Limb (tissue), 2 donors: Measurements from ENCODE around the gene FREM2.

ENCODE experiments used
- DNase-seq, 2 donors: peaks; one replicate each; pipeline ENCODE4 v3.0.0-alpha.2; 2016; ENCODE audit errors: extremely low spot score in 2 of 2

FREM2 gene

DNA sequence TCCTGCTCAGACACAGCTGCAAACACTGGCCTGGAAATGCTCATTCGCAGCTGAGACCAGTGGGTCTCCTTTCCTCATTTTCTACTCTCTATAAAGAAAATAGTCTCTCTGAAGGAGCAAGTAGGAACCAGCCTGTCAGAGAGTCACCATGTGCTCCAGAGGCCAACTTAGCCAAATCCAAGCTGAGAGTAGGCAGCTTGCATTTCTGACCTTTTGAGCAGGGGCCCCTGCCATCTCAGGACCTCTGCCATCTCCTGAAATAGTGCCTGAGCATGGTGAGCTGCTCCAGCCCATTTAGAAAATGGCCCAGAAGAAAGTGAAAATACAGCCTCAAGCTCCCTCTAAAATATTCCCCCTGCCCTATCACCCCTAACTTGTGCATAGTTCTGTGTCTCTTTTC is 208.2 kb downstream of the FREM2 start:
- no peak for DNase-seq

DNA sequence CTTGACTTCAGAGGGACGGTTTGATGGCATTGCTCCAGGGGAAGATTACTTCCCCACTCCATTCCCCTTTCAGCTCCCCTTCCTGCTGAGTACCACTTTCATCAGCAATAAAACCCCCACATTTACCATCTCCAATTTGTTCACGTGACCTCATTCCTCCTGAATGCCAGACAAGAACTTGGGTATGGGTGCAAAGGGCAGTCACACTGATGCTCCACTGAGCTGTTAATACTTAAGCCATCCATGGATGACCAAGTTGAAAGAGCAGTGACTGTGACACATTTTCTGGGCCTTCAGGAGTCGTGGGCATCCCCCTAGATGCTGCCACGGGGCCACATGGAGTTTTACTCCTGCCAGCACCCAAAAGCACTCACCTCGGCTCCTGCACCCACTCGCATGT is 210.6 kb downstream of the FREM2 start:
- DNase-seq: no peak

DNA sequence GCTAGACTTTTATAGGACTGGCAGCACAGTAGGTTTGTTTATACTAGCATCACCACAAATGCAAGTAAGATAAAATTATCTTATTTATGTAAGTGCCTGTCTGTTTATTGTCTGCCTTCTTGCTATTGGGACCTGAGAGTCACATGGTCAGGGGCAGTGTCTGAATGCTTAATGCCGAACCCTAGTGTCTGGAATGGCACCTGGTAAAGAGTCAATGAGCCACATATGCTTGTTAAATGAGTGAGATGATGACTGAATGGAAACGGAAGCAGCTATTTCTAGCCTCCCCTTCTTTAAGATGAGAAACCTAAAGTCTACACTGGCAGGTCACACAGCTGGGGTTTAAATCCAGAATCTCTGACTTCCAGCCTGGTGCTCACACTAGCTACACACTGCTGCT is 211.6 kb downstream of the FREM2 start:
- DNase-seq: no peak

DNA sequence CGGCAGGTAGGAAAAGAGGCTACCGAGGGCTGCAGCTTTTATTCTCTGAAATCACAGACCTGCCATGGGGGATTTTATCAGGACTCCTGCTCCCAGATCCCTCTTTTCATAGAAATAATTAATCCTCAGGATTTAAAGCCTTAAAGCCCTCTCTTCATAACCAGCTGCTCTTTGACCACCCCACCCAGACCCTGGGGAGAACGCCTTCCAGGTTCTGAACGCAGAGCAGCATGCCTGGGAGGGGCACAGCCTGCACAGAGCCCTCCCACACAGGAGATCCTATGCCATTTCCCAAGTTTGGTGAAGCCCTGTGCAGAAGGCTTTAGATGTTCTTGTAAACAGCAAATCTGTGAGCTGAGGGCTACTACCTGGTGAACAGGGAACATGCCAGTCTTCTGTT is 212.7 kb downstream of the FREM2 start:
- DNase-seq: no peak

DNA sequence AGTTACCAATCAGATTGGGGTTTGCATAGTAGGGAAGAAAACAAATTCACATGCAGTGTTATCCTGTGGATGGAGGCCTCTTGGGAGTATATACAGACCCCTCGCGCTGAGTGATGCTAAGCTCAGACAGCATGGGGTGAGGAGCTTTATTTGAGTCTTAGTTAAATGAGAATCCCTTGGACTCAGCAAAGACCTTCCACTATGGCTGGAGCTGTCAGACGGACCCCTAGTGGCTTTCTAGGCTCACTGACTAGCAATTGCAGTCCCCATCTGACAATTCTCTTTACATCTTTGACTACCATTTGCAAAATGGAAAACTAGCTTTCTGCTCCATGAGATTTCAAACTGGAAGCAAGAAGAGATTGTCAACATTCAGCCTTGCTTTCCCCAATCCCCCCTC is 213.3 kb downstream of the FREM2 start:
- DNase-seq: no peak

DNA sequence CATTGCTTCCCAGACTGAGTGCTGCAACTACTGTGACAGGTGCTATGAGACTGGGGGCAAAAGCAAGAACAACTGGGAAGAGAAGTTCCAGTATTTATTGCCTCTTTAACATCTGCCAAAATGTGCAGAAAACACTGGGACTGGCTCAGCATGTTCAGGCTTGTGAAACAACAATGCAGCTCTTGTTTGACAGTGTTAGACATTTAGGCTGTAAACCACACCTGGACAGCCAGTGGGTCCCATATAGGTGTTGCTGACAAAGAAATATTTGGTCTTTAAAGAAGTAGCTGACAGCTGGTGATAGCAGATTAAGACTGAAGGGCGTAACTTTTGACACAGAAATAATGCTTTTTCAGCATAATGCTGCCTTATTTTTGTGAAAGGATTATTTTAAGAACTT is 215.7 kb downstream of the FREM2 start:
- no peak for DNase-seq

DNA sequence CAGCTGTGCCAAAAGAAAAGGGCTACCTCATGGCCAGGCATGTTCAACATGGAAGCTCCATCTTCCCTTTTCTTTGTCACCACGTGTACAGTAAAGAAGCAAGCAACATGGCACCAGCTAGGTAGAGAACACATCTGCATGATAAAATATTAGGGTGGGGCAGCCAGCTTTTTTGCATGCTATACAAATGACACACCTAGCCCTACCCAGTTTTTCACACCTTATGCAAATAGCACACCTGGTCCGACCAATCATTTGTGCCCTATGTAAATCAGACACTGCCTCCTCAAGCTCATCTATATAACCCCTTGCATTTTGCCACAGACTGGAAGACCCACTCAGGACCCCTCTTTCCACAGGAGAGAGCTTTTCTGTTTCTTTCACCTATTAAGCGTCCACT is 218.2 kb downstream of the FREM2 start:
- DNase-seq: no peak

DNA sequence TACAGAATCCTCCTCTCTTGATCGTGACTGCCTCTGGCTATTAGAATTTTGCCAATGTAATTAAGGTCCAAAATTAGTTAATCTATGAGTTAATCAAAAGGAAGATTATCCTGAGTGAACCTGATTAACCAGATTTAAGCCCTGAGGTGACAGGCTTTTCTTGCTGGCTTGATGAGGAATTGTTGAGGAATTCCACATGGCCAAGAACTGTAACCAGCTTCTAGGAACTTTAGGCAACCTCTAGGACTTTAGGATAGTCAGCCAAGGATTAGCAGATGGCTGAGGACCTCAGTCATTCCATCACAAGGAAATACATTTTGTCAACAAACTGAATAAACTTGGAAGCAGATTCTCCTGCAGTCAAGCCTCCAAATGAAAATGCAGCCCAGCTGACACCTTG is 219.0 kb downstream of the FREM2 start:
- DNase-seq: no peak

DNA sequence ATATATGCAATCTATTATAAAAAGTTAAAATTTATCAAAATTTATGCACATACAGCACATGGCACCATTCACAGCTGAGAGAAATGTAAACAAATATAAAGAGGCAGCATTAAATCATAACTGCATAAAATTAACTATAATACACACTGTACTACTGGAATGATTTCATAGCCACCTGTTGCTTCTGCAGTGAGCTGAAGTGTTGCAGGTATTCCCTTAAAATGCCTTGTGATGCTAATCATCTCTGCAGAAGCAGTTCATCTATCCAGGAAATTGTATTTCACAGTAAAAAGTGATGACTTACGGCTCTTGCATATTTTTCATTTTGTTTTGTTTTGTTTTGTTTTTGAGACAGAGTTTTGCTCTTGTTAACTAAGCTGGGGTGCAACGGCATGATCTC is 221.7 kb downstream of the FREM2 start:
- no peak for DNase-seq

DNA sequence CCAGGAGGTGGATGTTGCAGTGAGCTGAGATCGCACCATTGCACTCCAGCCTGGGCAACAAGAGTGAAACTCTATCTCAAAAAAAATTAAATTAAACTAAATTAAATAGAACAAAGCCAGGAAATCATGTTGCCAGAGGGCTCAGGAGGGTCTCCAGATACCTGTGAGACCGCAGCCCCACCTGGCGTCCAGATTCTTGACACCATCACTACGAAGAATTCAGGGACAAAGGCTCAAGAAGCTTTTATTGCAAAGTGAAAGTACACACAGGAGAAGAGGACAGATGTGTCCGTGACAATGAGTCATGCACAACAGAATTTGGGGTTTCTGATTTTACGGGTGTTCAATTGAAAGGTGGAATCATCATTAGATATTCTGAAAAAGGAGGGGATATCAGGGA is 227.2 kb downstream of the FREM2 start:
- no peak for DNase-seq

DNA sequence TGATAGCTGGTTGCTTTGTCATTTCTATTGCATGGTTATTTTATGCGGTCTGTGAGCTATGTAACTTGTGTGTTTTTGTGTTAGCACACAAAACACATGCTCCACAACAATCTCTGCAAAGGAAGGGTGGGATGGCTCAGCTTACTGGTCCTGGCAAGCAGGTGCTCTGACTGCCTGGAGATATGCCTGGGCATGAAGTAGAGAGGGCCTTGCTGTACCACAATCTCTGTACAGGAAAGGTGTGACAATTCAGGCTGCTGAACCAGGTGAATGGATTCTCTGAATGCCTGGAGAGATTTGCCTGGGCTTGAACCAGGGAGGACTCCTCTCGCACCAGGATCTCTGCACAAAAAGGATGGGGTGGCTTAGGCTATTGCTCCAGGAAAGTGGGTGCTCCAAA is 234.2 kb downstream of the FREM2 start:
- DNase-seq: no peak

DNA sequence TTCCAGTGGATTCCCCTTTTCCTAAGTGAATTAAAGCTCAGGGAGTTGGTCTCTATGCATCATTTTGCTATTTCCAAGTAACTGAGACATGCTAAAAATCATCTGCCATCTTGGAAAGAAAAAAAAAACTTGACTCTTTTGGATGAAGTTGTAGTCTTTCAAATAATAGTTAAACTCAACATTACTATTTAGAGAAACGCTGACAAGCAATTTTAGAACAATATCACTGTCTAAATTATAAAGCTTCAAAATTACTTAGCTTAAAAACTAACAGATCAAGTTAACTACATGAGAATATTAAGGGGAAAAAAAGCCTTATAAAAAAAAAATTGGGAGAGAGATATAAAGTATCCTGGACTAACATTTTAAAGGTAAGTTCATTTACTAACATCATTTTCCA is 235.3 kb downstream of the FREM2 start:
- no peak for DNase-seq

DNA sequence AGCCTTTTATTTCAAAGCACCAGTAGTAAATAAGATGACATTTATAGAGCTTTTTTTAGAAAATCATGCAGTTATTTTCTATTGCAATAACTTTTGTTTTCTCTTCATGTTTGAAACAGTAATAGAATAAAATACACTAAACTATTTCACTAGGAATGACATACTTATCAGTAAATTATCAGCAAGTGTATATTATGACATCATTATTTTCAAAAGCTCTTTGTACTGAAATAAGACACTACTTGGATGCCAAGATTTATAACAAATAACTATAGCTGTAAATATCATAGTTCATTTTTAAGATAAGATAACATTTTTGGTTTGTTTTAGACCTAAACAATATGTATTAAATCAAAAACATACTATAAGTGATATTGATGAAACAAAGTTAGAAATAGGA is 246.9 kb downstream of the FREM2 start:
- DNase-seq: no peak
